GM21367 (cell line): Measurements from ENCODE around the gene SGCA.

Experiments used
- ATAC-seq: cut with Tn5 transposase; IDR thresholded peaks from one replicate; pipeline ENCODE4 v1.9.1; 2021; ENCODE audit not compliant: unreplicated experiment

The SGCA gene

GRCh38 chr17:50221266-50221863 lies 55.6 kb downstream of the SGCA start:
- no peak for ATAC-seq

- ATAC-seq, result no peak
Measured at GRCh38 chr17:50221864-50222545, 56.2 kb downstream of the SGCA start.

GRCh38 chr17:50222922-50223321 lies 57.1 kb downstream of the SGCA start:
- ATAC-seq, result no peak
